Dermis lymphatic vessel endothelial cell (primary cell): ENCODE measurements around the gene DEFB108B. TPM values are rescaled to one million over a fixed set of nuclear protein-coding genes. Genes with fewer than 3 reads are reported as not detected.

ENCODE experiments used
- total RNA-seq: library from RNA; depleted of rRNA; stranded (reverse); fragments of >200 nt; gene quantifications from 2 replicates; pipeline ENCODE4 v1.2.1, GENCODE V29; 2014

Gene DEFB108B
- total RNA-seq = not detected in 2 replicates

GRCh38 chr11:71832811-71833210 lies at the start of gene DEFB108B:
Gene DEFB108B, plus strand, starts transcription at chr11:71833200. Its CDS starts 0 bp downstream, at chr11:71833200.

GRCh38 chr11:71878059-71878458 lies 45.1 kb downstream of the DEFB108B start, which contains the start of gene DEFB131B:
Gene DEFB131B, plus strand, starts transcription at chr11:71878453. Its CDS starts 0 bp downstream, at chr11:71878453.

Other genes starting within 250 kb of the DEFB108B start
- gene DEFB131B, start 45.3 kb downstream of the DEFB108B start, total RNA-seq = not detected in 2 replicates
- gene XNDC1N, start 95.4 kb downstream of the DEFB108B start, total RNA-seq = 6.1 and 8.0 TPM in 2 replicates
- 18.3 and 18.7 TPM in 2 replicates for gene RNF121, start 95.8 kb downstream of the DEFB108B start, total RNA-seq
- 0.65 and 1.6 TPM in 2 replicates for gene IL18BP, start 165.7 kb downstream of the DEFB108B start, total RNA-seq
- gene NUMA1, start 247.3 kb downstream of the DEFB108B start, total RNA-seq = 104 and 137 TPM in 2 replicates
- 3.4 and 3.8 TPM in 2 replicates for gene LRRC51, start 247.7 kb downstream of the DEFB108B start, total RNA-seq